ENCODE results near the gene CMTM5. TPM values are rescaled to one million over a fixed set of nuclear protein-coding genes. Genes with fewer than 3 reads are reported as not detected.
A peak's percentile ranks its signal among the peaks of the same experiment; 100 is the strongest.

CMTM5 gene
- total RNA-seq, 1 donor = not detected

GRCh38 chr14:23357261-23357660, 19.6 kb upstream of the CMTM5 start:
- no peaks in the 10 kb centered on the region for H3K27me3 ChIP-seq (ENCODE audit: insufficient read depth, low read length)
- no peaks in the 10 kb centered on the region for H3K79me2 ChIP-seq (ENCODE audit: insufficient read depth, low read length)
- peak; percentile 52 for DNase-seq (ENCODE audit: insufficient read length, low spot score, missing footprints)
- no peak for TF ChIP-seq CTCF (IDR thresholded peaks at IDR 0.05; ENCODE audit: extremely low read depth, low read depth, low read length)
- no peaks in the 10 kb centered on the region for H3K9me3 ChIP-seq (ENCODE audit: low read depth, low read length)
- H3K36me3 ChIP-seq (ENCODE audit: insufficient read depth, low read length) = peaks cover 12% of the 10 kb centered on the region
- H3K4me3 ChIP-seq (ENCODE audit: insufficient read depth, low read length) = no peak overlapping the region
- no peak overlapping the region for H3K27ac ChIP-seq (ENCODE audit: low read depth, low read length)
- no peaks in the 10 kb centered on the region for H4K20me1 ChIP-seq (ENCODE audit: insufficient read depth, low read length)
- H3K4me2 ChIP-seq (ENCODE audit: insufficient read depth, low read length) = no peak overlapping the region
- no peak overlapping the region for H2AFZ ChIP-seq (ENCODE audit: low read length)
- H3K4me1 ChIP-seq (ENCODE audit: insufficient read depth, low read length) = peaks cover 5% of the 10 kb centered on the region

- H4K20me1 ChIP-seq (ENCODE audit: insufficient read depth, low read length) = no peaks in the 10 kb centered on the region
- H3K36me3 ChIP-seq (ENCODE audit: insufficient read depth, low read length) = peaks cover 12% of the 10 kb centered on the region
- H3K79me2 ChIP-seq (ENCODE audit: insufficient read depth, low read length) = no peaks in the 10 kb centered on the region
- H3K9me3 ChIP-seq (ENCODE audit: low read depth, low read length) = no peaks in the 10 kb centered on the region
- no peak overlapping the region for H3K27ac ChIP-seq (ENCODE audit: low read depth, low read length)
- peaks cover 6% of the 10 kb centered on the region for H3K4me1 ChIP-seq (ENCODE audit: insufficient read depth, low read length)
- no peak for TF ChIP-seq CTCF (IDR thresholded peaks at IDR 0.05; ENCODE audit: extremely low read depth, low read depth, low read length)
- H3K4me2 ChIP-seq (ENCODE audit: insufficient read depth, low read length) = no peak overlapping the region
- no peak overlapping the region for H2AFZ ChIP-seq (ENCODE audit: low read length)
- no peaks in the 10 kb centered on the region for H3K27me3 ChIP-seq (ENCODE audit: insufficient read depth, low read length)
- no peak overlapping the region for H3K4me3 ChIP-seq (ENCODE audit: insufficient read depth, low read length)
- DNase-seq (ENCODE audit: insufficient read length, low spot score, missing footprints) = peak; percentile 67
Observed at GRCh38 chr14:23358042-23358441, 18.8 kb upstream of the CMTM5 start.

GRCh38 chr14:23358553-23359166, 18.2 kb upstream of the CMTM5 start:
- H3K36me3 ChIP-seq (ENCODE audit: insufficient read depth, low read length) = peaks cover 12% of the 10 kb centered on the region
- peak; percentile 66 for DNase-seq (ENCODE audit: insufficient read length, low spot score, missing footprints)
- no peak for TF ChIP-seq CTCF (IDR thresholded peaks at IDR 0.05; ENCODE audit: extremely low read depth, low read depth, low read length)
- H3K27ac ChIP-seq (ENCODE audit: low read depth, low read length) = no peak overlapping the region
- no peaks in the 10 kb centered on the region for H3K27me3 ChIP-seq (ENCODE audit: insufficient read depth, low read length)
- no peaks in the 10 kb centered on the region for H3K9me3 ChIP-seq (ENCODE audit: low read depth, low read length)
- no peak overlapping the region for H3K4me2 ChIP-seq (ENCODE audit: insufficient read depth, low read length)
- no peak overlapping the region for H2AFZ ChIP-seq (ENCODE audit: low read length)
- peaks cover 5% of the 10 kb centered on the region for H3K4me1 ChIP-seq (ENCODE audit: insufficient read depth, low read length)
- H4K20me1 ChIP-seq (ENCODE audit: insufficient read depth, low read length) = no peaks in the 10 kb centered on the region
- H3K4me3 ChIP-seq (ENCODE audit: insufficient read depth, low read length) = no peak overlapping the region
- no peaks in the 10 kb centered on the region for H3K79me2 ChIP-seq (ENCODE audit: insufficient read depth, low read length)

GRCh38 chr14:23359167-23359626, 17.6 kb upstream of the CMTM5 start:
- H3K27ac ChIP-seq (ENCODE audit: low read depth, low read length) = no peak overlapping the region
- H3K27me3 ChIP-seq (ENCODE audit: insufficient read depth, low read length) = no peaks in the 10 kb centered on the region
- TF ChIP-seq CTCF (IDR thresholded peaks at IDR 0.05; ENCODE audit: extremely low read depth, low read depth, low read length) = no peak
- no peak overlapping the region for H3K4me2 ChIP-seq (ENCODE audit: insufficient read depth, low read length)
- no peaks in the 10 kb centered on the region for H4K20me1 ChIP-seq (ENCODE audit: insufficient read depth, low read length)
- peaks cover 5% of the 10 kb centered on the region for H3K4me1 ChIP-seq (ENCODE audit: insufficient read depth, low read length)
- peaks cover 2% of the 10 kb centered on the region for H3K79me2 ChIP-seq (ENCODE audit: insufficient read depth, low read length)
- peaks cover 12% of the 10 kb centered on the region for H3K36me3 ChIP-seq (ENCODE audit: insufficient read depth, low read length)
- no peak overlapping the region for H3K4me3 ChIP-seq (ENCODE audit: insufficient read depth, low read length)
- peak; percentile 15 for DNase-seq (ENCODE audit: insufficient read length, low spot score, missing footprints)
- H2AFZ ChIP-seq (ENCODE audit: low read length) = no peak overlapping the region
- no peaks in the 10 kb centered on the region for H3K9me3 ChIP-seq (ENCODE audit: low read depth, low read length)

All from osteoblast (primary cell).